ENCODE data around the gene HTR3E.
"Not testable (repeated sequence)": the region's sequence is repeated elsewhere in the genome, so short reads cannot be mapped to it uniquely, and the experiment has no call there.

The HTR3E gene

GRCh38 chr3:184096811-184097383 is at the start of gene HTR3E:
Gene HTR3E (plus strand): TSS chr3:184097064. CDS start chr3:184097530, 466 bp downstream.
- no peak for DNase-seq

GRCh38 chr3:184050217-184050847 is 46.5 kb upstream of the HTR3E start:
- DNase-seq: peak; percentile 74

- no peak for DNase-seq
Observed at GRCh38 chr3:184052767-184053166, 44.1 kb upstream of the HTR3E start, which contains the start of gene HTR3C. Gene HTR3C (plus strand): TSS chr3:184053047. CDS start chr3:184053081, 34 bp downstream.

GRCh38 chr3:184058029-184058428 is 38.8 kb upstream of the HTR3E start:
- DNase-seq: no peak

GRCh38 chr3:184059424-184059823 is 37.4 kb upstream of the HTR3E start:
- no peak for DNase-seq

GRCh38 chr3:184062637-184063036 is 34.2 kb upstream of the HTR3E start:
- no peak for DNase-seq

- no peak for DNase-seq
Observed at GRCh38 chr3:184066211-184066610, 30.7 kb upstream of the HTR3E start.

GRCh38 chr3:184067573-184068055 is 29.2 kb upstream of the HTR3E start:
- DNase-seq: no peak

GRCh38 chr3:184068344-184068743 is 28.5 kb upstream of the HTR3E start:
- no peak for DNase-seq

- not testable (repeated sequence) for DNase-seq
Observed at GRCh38 chr3:184071142-184071541, 25.7 kb upstream of the HTR3E start.

GRCh38 chr3:184073621-184074020 is 23.2 kb upstream of the HTR3E start:
- no peak for DNase-seq

GRCh38 chr3:184075901-184076300 is 21.0 kb upstream of the HTR3E start:
- no peak for DNase-seq

GRCh38 chr3:184077881-184078280 is 19.0 kb upstream of the HTR3E start:
- DNase-seq: no peak

- no peak for DNase-seq
Observed at GRCh38 chr3:184078851-184079250, 18.0 kb upstream of the HTR3E start.

GRCh38 chr3:184081116-184081830 is 15.6 kb upstream of the HTR3E start:
- no peak for DNase-seq

GRCh38 chr3:184082034-184082433 is 14.8 kb upstream of the HTR3E start:
- DNase-seq: no peak

- peak; percentile 15 for DNase-seq
Observed at GRCh38 chr3:184082465-184082864, 14.4 kb upstream of the HTR3E start.

- DNase-seq: no peak
Observed at GRCh38 chr3:184085389-184085852, 11.4 kb upstream of the HTR3E start.

- DNase-seq: no peak
Observed at GRCh38 chr3:184092199-184092598, 4.7 kb upstream of the HTR3E start.

- no peak for DNase-seq
Observed at GRCh38 chr3:184097556-184097955, 692 bp downstream of the HTR3E start.

- no peak for DNase-seq
Observed at GRCh38 chr3:184099806-184100686, 3.2 kb downstream of the HTR3E start.

- DNase-seq: no peak
Observed at GRCh38 chr3:184110316-184110725, 13.5 kb downstream of the HTR3E start.

- DNase-seq: no peak
Observed at GRCh38 chr3:184116017-184116416, 19.2 kb downstream of the HTR3E start.

Measured in NCI-H2029 treated with DMSO at 0.1 percent for 48 hours (cell line).